SH-SY5Y (cell line): ENCODE results near the gene SEMA3A.

Experiments
- GATA2 ChIP-seq: IDR thresholded peaks from 2 replicates; pipeline ENCODE4 v1.6.1; 2011; ENCODE audit warnings: mild to moderate bottlenecking, low read depth, low read length
- GATA3 ChIP-seq: IDR thresholded peaks from 2 replicates; pipeline ENCODE4 v1.6.1; 2011; ENCODE audit warnings: low read depth, mild to moderate bottlenecking, low read length, moderate library complexity

GRCh38 chr7:84216472-84216871, 21.9 kb upstream of the SEMA3A start:
- TF ChIP-seq GATA2, result no peak
- no peak for TF ChIP-seq GATA3
